Measurements from ENCODE around the gene KRTAP19-2. TPM values are rescaled to one million over a fixed set of nuclear protein-coding genes. Genes with fewer than 3 reads are reported as not detected.

Gene KRTAP19-2
- total and polyA plus RNA-seq, 11 donors: not detected

GRCh38 chr21:30502041-30502440, 14.8 kb upstream of the KRTAP19-2 start, which contains the start of gene KRTAP19-5:
KRTAP19-5 (minus strand) TSS chr21:30502141; CDS start chr21:30502090, 51 bp downstream.
- WGBS, 4 donors: 70 to 89% (median 79%) methylated on average over 6 of the region's 6 CpGs
- no peaks in the 10 kb centered on the region for H3K36me3 ChIP-seq
- H3K27ac ChIP-seq: no peak within 1 kb of the TSS
- DNase-seq: no peak
- no peaks in the 10 kb centered on the region for H3K4me1 ChIP-seq
- H3K27me3 ChIP-seq: no peaks in the 10 kb centered on the region
- H3K9me3 ChIP-seq: no peaks in the 10 kb centered on the region
- TF ChIP-seq, protein P1, sequence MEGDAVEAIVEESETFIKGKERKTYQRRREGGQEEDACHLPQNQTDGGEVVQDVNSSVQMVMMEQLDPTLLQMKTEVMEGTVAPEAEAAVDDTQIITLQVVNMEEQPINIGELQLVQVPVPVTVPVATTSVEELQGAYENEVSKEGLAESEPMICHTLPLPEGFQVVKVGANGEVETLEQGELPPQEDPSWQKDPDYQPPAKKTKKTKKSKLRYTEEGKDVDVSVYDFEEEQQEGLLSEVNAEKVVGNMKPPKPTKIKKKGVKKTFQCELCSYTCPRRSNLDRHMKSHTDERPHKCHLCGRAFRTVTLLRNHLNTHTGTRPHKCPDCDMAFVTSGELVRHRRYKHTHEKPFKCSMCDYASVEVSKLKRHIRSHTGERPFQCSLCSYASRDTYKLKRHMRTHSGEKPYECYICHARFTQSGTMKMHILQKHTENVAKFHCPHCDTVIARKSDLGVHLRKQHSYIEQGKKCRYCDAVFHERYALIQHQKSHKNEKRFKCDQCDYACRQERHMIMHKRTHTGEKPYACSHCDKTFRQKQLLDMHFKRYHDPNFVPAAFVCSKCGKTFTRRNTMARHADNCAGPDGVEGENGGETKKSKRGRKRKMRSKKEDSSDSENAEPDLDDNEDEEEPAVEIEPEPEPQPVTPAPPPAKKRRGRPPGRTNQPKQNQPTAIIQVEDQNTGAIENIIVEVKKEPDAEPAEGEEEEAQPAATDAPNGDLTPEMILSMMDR (IDR thresholded peaks at IDR 0.05): no peak
- no peak for TF ChIP-seq POLR2A (IDR thresholded peaks at IDR 0.05)
- no peak within 1 kb of the TSS for H3K4me3 ChIP-seq
- ATAC-seq: no peak
- intact Hi-C loops (cut with DNase I): no loop called here

DNA sequence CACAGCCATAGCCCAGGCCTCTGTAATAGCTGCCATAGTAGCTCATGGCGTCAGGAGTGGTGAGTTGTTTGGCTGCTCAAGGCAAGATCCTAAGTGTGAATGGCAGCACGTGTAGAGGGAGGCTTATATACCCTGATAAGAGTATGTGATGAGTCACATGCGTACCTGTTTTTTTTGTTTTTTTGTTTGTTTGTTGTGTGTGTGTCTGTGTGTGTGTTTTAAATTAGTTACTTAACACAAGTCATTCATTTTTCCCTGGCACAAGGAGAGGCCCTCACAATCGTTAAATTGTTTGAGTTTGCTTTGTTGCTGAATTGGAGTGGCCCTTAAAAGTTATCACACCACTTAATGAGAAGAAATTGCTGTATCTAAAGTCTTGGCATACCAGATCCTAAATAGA, 9.8 kb upstream of the KRTAP19-2 start, which contains the start of gene KRTAP19-4:
Gene KRTAP19-4, minus strand, starts transcription at position 101 of the 400 bp plus-strand sequence. Its CDS starts 55 bp downstream, at position 46.
- no peaks in the 10 kb centered on the region for H3K4me1 ChIP-seq
- no peaks in the 10 kb centered on the region for H3K27me3 ChIP-seq
- intact Hi-C loops (cut with DNase I): no loop called here
- ATAC-seq: no peak
- H3K27ac ChIP-seq: no peak within 1 kb of the TSS
- H3K9me3 ChIP-seq: peaks cover 0 to 4% (median 0%) of the 10 kb centered on the region in 12 donors
- H3K4me3 ChIP-seq: no peak within 1 kb of the TSS
- no peak for DNase-seq
- TF ChIP-seq, protein P1 (IDR thresholded peaks at IDR 0.05): no peak
- TF ChIP-seq POLR2A (IDR thresholded peaks at IDR 0.05): no peak
- no peaks in the 10 kb centered on the region for H3K36me3 ChIP-seq
- 55 to 60% (median 58%) methylated on average over 4 of the region's 4 CpGs for WGBS, 4 donors

- Histone ChIP-seq H3K4me1 (no peaks in the 10 kb centered on the region), H3K9me3 (peaks cover 0 to 6% (median 0%) of the 10 kb centered on the region in 12 donors), H3K4me3 (no peak within 1 kb of the TSS), H3K27ac (no peak within 1 kb of the TSS), H3K27me3 (no peaks in the 10 kb centered on the region), H3K36me3 (no peaks in the 10 kb centered on the region)
- DNase-seq (no peak), ATAC-seq (no peak)
- 77 to 82% (median 82%) methylated on average over 2 of the region's 2 CpGs for WGBS, 4 donors
- intact Hi-C loops (cut with DNase I): no loop called here
- TF ChIP-seq, protein P1 (IDR thresholded peaks at IDR 0.05): no peak
- no peak for TF ChIP-seq POLR2A (IDR thresholded peaks at IDR 0.05)
These were observed 4.8 kb upstream of the KRTAP19-2 start, which contains the start of gene KRTAP19-3 for GRCh38 chr21:30491963-30492428. KRTAP19-3 (minus strand) TSS chr21:30492013; CDS start chr21:30491957, 56 bp downstream.

- ATAC-seq: no peak
- intact Hi-C loops (cut with DNase I): loop anchor here in 1 of 10 donors (10.0 kb wide), 1 partner anchor 79 kb away; the partner anchor contains the start of gene KRTAP19-7
- TF ChIP-seq POLR2A (IDR thresholded peaks at IDR 0.05): no peak
- TF ChIP-seq, protein P1 (IDR thresholded peaks at IDR 0.05): no peak
- peaks cover 0 to 11% (median 0%) of the 10 kb centered on the region in 12 donors for H3K9me3 ChIP-seq
- H3K27ac ChIP-seq: no peak overlapping the region
- H3K4me3 ChIP-seq: no peak overlapping the region
- H3K4me1 ChIP-seq: peaks cover 0 to 7% (median 0%) of the 10 kb centered on the region in 12 donors
- WGBS, 4 donors: 63 to 67% (median 65%) methylated on average over 1 to 2 of the region's 2 CpGs
- DNase-seq: no peak
- H3K36me3 ChIP-seq: no peaks in the 10 kb centered on the region
- H3K27me3 ChIP-seq: no peaks in the 10 kb centered on the region
These were observed 1.1 kb downstream of the KRTAP19-2 start for GRCh38 chr21:30486180-30486579.
